ENCODE data around the gene RALGAPA2.

DNA sequence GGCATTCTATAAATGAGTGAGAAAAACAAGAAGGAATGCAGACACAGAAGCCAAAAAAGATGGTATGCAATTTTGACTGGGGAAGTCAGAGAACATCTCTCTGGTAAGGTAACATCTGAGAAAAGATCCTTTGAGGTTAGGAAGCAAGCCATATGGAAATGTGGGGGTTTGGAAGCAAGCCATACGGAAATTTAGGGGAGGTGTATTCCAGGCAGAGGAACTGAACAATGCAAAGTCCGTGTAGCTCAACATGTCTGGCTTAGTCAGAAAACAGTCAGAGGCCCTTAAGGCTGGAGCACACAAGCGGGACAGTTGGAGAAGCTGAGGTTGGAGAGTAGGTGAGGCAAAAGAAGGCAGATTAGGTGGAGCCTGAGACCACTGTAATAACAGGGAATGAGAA, 35.3 kb downstream of the RALGAPA2 start:
- TF ChIP-seq POLR2AphosphoS5 (IDR thresholded peaks at IDR 0.05): no peak
- no peak for TF ChIP-seq TAF1 (IDR thresholded peaks at IDR 0.05; ENCODE audit: low read depth)
- TF ChIP-seq, protein P1, sequence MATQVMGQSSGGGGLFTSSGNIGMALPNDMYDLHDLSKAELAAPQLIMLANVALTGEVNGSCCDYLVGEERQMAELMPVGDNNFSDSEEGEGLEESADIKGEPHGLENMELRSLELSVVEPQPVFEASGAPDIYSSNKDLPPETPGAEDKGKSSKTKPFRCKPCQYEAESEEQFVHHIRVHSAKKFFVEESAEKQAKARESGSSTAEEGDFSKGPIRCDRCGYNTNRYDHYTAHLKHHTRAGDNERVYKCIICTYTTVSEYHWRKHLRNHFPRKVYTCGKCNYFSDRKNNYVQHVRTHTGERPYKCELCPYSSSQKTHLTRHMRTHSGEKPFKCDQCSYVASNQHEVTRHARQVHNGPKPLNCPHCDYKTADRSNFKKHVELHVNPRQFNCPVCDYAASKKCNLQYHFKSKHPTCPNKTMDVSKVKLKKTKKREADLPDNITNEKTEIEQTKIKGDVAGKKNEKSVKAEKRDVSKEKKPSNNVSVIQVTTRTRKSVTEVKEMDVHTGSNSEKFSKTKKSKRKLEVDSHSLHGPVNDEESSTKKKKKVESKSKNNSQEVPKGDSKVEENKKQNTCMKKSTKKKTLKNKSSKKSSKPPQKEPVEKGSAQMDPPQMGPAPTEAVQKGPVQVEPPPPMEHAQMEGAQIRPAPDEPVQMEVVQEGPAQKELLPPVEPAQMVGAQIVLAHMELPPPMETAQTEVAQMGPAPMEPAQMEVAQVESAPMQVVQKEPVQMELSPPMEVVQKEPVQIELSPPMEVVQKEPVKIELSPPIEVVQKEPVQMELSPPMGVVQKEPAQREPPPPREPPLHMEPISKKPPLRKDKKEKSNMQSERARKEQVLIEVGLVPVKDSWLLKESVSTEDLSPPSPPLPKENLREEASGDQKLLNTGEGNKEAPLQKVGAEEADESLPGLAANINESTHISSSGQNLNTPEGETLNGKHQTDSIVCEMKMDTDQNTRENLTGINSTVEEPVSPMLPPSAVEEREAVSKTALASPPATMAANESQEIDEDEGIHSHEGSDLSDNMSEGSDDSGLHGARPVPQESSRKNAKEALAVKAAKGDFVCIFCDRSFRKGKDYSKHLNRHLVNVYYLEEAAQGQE (IDR thresholded peaks at IDR 0.05; ENCODE audit: borderline replicate concordance): no peak
- TF ChIP-seq CTCF (IDR thresholded peaks at IDR 0.05; ENCODE audit: poor library complexity, severe bottlenecking): no peak
- TF ChIP-seq RAD21 (conservative IDR thresholded peaks at IDR 0.05): no peak

Data from neural cell (in vitro differentiated cells).